ENCODE data around the gene ADGRF5.

ADGRF5 gene

DNA sequence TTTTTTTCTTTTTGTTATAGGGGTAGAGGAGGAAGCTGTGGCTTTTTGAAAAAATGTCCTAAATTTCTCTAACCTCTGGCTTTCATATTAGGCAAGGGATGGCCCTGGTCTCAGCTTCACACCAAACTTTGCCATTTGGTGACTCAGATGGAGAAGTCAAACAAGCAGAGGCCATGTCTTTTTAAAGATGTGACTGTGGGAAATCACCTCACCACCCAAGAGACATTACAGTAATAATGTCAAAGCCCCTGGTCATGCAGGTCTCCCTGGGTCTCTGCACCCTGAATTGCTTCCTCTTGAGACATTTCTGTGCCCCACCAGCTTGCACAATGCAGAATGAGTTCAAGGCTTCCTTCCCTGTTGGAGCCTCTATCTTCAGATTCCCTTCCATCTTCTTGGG lies 39.5 kb upstream of the ADGRF5 start:
- H3K4me3 ChIP-seq (ENCODE audit: low read depth, low read length), result no peak overlapping the region
- TF ChIP-seq, protein P1, sequence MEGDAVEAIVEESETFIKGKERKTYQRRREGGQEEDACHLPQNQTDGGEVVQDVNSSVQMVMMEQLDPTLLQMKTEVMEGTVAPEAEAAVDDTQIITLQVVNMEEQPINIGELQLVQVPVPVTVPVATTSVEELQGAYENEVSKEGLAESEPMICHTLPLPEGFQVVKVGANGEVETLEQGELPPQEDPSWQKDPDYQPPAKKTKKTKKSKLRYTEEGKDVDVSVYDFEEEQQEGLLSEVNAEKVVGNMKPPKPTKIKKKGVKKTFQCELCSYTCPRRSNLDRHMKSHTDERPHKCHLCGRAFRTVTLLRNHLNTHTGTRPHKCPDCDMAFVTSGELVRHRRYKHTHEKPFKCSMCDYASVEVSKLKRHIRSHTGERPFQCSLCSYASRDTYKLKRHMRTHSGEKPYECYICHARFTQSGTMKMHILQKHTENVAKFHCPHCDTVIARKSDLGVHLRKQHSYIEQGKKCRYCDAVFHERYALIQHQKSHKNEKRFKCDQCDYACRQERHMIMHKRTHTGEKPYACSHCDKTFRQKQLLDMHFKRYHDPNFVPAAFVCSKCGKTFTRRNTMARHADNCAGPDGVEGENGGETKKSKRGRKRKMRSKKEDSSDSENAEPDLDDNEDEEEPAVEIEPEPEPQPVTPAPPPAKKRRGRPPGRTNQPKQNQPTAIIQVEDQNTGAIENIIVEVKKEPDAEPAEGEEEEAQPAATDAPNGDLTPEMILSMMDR (IDR thresholded peaks at IDR 0.05; ENCODE audit: low read depth, low read length), result no peak

DNA sequence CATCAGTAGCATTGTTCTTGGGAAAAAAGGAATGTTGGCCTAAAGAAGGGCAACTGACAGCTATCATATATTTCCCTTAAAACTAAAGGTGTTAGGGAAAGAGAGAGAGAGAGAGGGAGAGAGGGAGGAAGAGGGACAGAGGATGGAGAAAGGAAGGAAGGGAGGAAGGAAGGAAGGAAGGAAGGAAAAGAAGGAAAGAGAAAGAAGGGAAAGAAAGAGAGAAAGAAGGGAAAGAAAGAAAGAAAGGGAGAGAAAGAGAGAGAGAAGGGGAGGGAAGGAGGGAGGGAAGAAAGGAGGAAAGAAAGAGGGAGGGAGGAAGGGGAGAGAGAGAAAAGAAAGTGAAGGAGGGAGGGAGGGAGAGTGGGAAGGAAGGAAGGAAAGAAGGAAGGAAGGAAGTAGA lies 37.7 kb upstream of the ADGRF5 start:
- TF ChIP-seq, protein P1 (IDR thresholded peaks at IDR 0.05; ENCODE audit: low read depth, low read length), result no peak
- H3K4me3 ChIP-seq (ENCODE audit: low read depth, low read length), result no peak overlapping the region

DNA sequence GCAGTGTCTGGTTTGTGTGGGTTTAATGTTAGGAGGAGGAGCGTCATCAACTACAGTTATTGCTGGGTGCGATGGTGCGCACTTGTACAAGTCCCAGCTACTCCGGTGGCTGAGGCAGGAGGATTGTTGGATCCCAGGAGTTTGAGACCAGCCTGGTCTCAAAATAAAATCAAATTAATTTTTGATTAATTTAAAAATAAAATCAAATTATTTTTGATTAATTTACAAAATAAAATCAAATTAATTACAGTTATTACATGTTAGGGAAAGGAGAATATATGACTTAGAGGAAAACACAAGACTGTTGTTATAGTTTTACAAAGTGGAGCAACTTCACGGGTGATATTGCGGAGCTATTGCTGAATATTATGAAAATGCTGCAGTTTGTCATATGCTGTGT lies 34.7 kb upstream of the ADGRF5 start:
- H3K4me3 ChIP-seq (ENCODE audit: low read depth, low read length), result no peak overlapping the region
- TF ChIP-seq, protein P1 (IDR thresholded peaks at IDR 0.05; ENCODE audit: low read depth, low read length), result no peak

DNA sequence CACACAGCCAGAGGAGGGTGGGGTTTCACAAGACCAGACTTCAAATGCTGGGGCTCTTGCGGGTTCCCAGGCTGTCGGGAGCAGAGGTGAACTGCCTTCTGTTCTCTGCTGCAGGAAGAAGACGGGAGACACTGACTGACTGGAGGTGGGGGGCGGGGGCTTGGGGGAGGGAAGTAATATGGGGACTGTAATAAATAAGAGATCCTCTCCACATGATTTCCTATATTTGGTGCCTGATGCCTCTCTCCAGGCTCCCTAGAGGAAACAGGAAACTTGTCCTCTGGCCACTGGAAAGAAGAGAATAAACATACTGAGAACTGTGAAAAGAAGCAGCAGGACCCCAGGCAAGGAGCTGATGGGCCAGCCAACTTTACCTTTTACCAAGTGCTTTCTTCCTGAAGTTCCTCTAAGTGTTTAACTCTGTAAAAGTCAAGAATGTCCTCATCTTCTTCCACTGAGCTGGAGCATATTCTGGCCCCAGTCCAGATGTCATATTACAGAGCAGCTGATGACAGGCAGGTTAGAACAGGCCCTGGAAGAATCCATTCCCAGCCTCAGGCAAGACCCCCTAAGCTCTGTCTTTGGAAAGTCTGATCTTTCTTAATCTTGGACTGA lies 33.2 kb upstream of the ADGRF5 start:
- TF ChIP-seq, protein P1 (IDR thresholded peaks at IDR 0.05; ENCODE audit: low read depth, low read length), result no peak
- H3K4me3 ChIP-seq (ENCODE audit: low read depth, low read length), result no peak overlapping the region

DNA sequence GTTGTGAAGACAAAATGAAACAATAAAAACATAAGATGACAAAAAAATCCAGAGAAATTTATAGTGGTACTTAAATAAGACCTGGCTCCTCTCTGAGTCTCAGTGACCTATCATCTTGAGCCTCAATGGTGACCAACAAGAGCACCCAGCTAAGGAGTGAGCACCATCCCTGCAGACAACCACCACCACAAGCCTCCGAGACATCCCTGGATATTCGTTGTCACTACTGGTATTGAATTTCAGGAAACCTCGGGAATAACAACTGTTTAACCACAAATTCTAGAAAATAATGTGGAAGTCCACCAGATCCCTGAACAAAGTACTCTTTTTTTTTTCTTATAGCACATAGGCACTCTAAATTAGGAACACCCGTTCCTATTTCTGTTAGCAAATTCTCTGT lies 32.2 kb upstream of the ADGRF5 start:
- H3K4me3 ChIP-seq (ENCODE audit: low read depth, low read length), result no peak overlapping the region
- TF ChIP-seq, protein P1 (IDR thresholded peaks at IDR 0.05; ENCODE audit: low read depth, low read length), result no peak

DNA sequence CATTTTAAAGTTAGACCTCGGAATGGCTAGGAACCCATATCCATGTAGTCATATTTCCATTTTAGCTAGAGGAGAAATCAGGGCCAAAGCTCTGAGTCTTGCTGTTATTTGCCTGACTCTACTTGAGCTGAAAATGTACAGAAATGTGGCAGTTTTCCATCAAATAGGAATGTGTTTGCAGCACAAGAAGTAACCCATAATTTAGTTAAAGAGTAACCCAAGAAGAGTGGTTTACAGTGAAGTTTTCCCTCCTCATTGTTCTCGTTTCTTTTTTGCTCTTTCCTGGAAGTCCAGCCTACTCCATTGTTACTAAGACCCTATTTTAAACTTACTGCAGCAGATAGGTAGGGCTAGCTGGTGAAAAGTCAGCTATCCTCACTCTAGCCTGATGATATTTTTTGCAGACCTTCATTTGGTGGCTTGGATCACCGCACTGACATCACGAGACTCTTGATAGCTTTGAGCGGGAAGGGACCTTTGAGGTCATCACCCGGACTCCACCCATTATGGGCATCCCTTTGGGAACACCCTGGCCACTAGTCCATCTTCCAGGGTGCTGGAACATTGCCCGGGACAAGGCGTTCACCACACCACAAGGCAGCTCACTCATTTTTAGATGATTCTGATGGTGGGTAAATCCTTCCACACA lies 28.0 kb upstream of the ADGRF5 start:
- TF ChIP-seq, protein P1 (IDR thresholded peaks at IDR 0.05; ENCODE audit: low read depth, low read length), result no peak
- no peak overlapping the region for H3K4me3 ChIP-seq (ENCODE audit: low read depth, low read length)

DNA sequence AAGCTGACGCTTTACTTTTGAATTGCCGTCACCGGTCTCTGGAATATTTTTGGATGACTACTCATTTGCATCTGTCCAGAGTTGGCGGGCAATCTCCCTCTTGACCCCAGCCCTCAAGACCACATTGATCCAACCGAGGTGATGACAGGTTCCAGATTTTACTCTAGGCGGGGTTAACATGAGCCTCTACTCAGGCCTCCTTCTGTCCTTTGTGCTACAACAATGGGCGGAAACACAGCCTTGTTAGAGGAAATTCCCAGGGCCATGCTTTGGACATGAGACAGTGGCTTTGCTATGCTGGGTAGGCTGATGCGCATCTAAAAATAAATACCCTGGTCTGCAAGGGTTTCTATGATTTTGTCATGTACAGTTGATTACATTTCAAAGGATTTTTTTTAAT lies 27.0 kb upstream of the ADGRF5 start:
- no peak overlapping the region for H3K4me3 ChIP-seq (ENCODE audit: low read depth, low read length)
- TF ChIP-seq, protein P1 (IDR thresholded peaks at IDR 0.05; ENCODE audit: low read depth, low read length), result no peak

Data from WI38 (cell line).